ENCODE measurements around the gene RBMX.
"Not testable (repeated sequence)": the region's sequence is repeated elsewhere in the genome, so short reads cannot be mapped to it uniquely, and the experiment has no call there.

Gene RBMX

GRCh38 chrX:136874114-136874513, 6.4 kb downstream of the RBMX start:
- DNase-seq: not testable (repeated sequence)

- not testable (repeated sequence) for DNase-seq
Observed at GRCh38 chrX:136873210-136873609, 7.3 kb downstream of the RBMX start.

GRCh38 chrX:136872091-136872700, 8.3 kb downstream of the RBMX start:
- no peak for DNase-seq

- no peak for DNase-seq
Observed at GRCh38 chrX:136870064-136870463, 10.5 kb downstream of the RBMX start.

- DNase-seq: no peak
Observed at GRCh38 chrX:136868283-136869055, 12.1 kb downstream of the RBMX start.

GRCh38 chrX:136867518-136867917, 13.0 kb downstream of the RBMX start:
- no peak for DNase-seq

- DNase-seq: no peak
Observed at GRCh38 chrX:136867096-136867491, 13.4 kb downstream of the RBMX start.

- no peak for DNase-seq
Observed at GRCh38 chrX:136866337-136867095, 14.0 kb downstream of the RBMX start.

- no peak for DNase-seq
Observed at GRCh38 chrX:136865270-136866158, 15.0 kb downstream of the RBMX start.

GRCh38 chrX:136863826-136864225, 16.7 kb downstream of the RBMX start:
- no peak for DNase-seq

GRCh38 chrX:136862546-136862945, 18.0 kb downstream of the RBMX start:
- no peak for DNase-seq

GRCh38 chrX:136861877-136862276, 18.6 kb downstream of the RBMX start:
- no peak for DNase-seq

GRCh38 chrX:136858007-136858756, 22.3 kb downstream of the RBMX start:
- DNase-seq: no peak

GRCh38 chrX:136856551-136856950, 24.0 kb downstream of the RBMX start:
- no peak for DNase-seq

GRCh38 chrX:136856050-136856449, 24.5 kb downstream of the RBMX start:
- no peak for DNase-seq

- DNase-seq: no peak
Observed at GRCh38 chrX:136851526-136851925, 29.0 kb downstream of the RBMX start.

- peak; percentile 49 for DNase-seq
Observed at GRCh38 chrX:136850441-136851175, 29.9 kb downstream of the RBMX start.

GRCh38 chrX:136849395-136849794, 31.1 kb downstream of the RBMX start:
- DNase-seq: no peak

- peak; percentile 72 for DNase-seq
Observed at GRCh38 chrX:136847874-136848273, 32.7 kb downstream of the RBMX start.

- DNase-seq: no peak
Observed at GRCh38 chrX:136839196-136839595, 41.3 kb downstream of the RBMX start.

GRCh38 chrX:136835761-136836160, 44.8 kb downstream of the RBMX start:
- DNase-seq: no peak

Data from hematopoietic multipotent progenitor cell treated with erythropoietin and hydrocortisone succinate and interleukin-3 and kit ligand, for 4 days (in vitro differentiated cells).